Spinal cord (tissue), 10 donors: Measurements from ENCODE around the gene WDR47. TPM values are rescaled to one million over a fixed set of nuclear protein-coding genes. Genes with fewer than 3 reads are reported as not detected.
"Not testable (repeated sequence)": the region's sequence is repeated elsewhere in the genome, so short reads cannot be mapped to it uniquely, and the experiment has no call there.

ENCODE experiments used
- DNase-seq, 6 donors: peaks; one replicate each; pipeline versions ENCODE4 v3.0.0 to v3.0.0-alpha.2; 2013 to 2015; ENCODE audit warnings: low spot score in 6 of 6, low read depth in 4 of 6
- H3K27ac ChIP-seq: one replicate; pipeline ENCODE4 v1.5.1; 2013; ENCODE audit warnings: low read depth, low read length, control low read depth
- H3K27me3 ChIP-seq: one replicate; pipeline ENCODE4 v1.6.1; 2013; ENCODE audit warnings: low read length; ENCODE audit not compliant: control insufficient read depth, insufficient read depth
- H3K36me3 ChIP-seq: one replicate; pipeline ENCODE4 v1.6.1; 2013; ENCODE audit warnings: low read length; ENCODE audit not compliant: control insufficient read depth, insufficient read depth
- H3K4me1 ChIP-seq: one replicate; pipeline ENCODE4 v1.6.1; 2013; ENCODE audit warnings: low read length; ENCODE audit not compliant: control insufficient read depth, insufficient read depth
- H3K4me3 ChIP-seq: one replicate; pipeline ENCODE4 v1.5.1; 2013; ENCODE audit warnings: low read depth, low read length, control low read depth
- H3K9me3 ChIP-seq: one replicate; pipeline ENCODE4 v1.6.1; 2013; ENCODE audit warnings: low read length; ENCODE audit not compliant: control insufficient read depth, insufficient read depth
- WGBS: methylation state at CpG from one replicate; pipeline ENCODE4 v1.1.5; 2013; ENCODE audit warnings: missing lambda C conversion rate; ENCODE audit not compliant: insufficient coverage; 5-methylcytosine and 5-hydroxymethylcytosine counted together
- polyA plus RNA-seq, 2 donors: library from polyadenylated mRNA; unstranded; fragments of 120-200 nt; gene quantifications; one replicate each; pipeline ENCODE4 v1.2.1, GENCODE V29; 2013; ENCODE audit not compliant: insufficient read length in 2 of 2
- total RNA-seq, 2 donors: library from RNA; depleted of rRNA in 1 of 2; stranded (reverse); fragments of 120-200 nt in 1 of 2; fragments of >200 nt in 1 of 2; gene quantifications; one replicate each; pipeline versions ENCODE4 v1.2.3 to v1.2.4, GENCODE V29; 2013 to 2014
- donor health status: healthy.

The WDR47 gene
- total and polyA plus RNA-seq, 4 donors = 36.0 to 92.9 (median 69.5) TPM

GRCh38 chr1:109034382-109034781 is 7.5 kb downstream of the WDR47 start:
- Histone ChIP-seq H3K27ac (no peak overlapping the region), H3K27me3 (no peaks in the 10 kb centered on the region), H3K36me3 (peaks cover 3% of the 10 kb centered on the region), H3K9me3 (no peaks in the 10 kb centered on the region), H3K4me1 (peaks cover 6% of the 10 kb centered on the region), H3K4me3 (no peak overlapping the region)
- no peak for DNase-seq
- WGBS = 71% methylated on average over 1 of the region's 2 CpGs

GRCh38 chr1:109029493-109029892 is 12.4 kb downstream of the WDR47 start:
- H3K4me3 ChIP-seq, H3K27ac ChIP-seq, H3K4me1 ChIP-seq, H3K9me3 ChIP-seq, H3K36me3 ChIP-seq, H3K27me3 ChIP-seq, DNase-seq: not testable (repeated sequence)
- WGBS = no CpG with 5 or more reads among the region's 8 CpGs

GRCh38 chr1:109027841-109028240 is 14.1 kb downstream of the WDR47 start:
- Histone ChIP-seq H3K4me3 (no peak overlapping the region), H3K27me3 (no peaks in the 10 kb centered on the region), H3K9me3 (no peaks in the 10 kb centered on the region), H3K36me3 (no peaks in the 10 kb centered on the region), H3K4me1 (peaks cover 4% of the 10 kb centered on the region), H3K27ac (no peak overlapping the region)
- DNase-seq = no peak

GRCh38 chr1:109025694-109026093 is 16.2 kb downstream of the WDR47 start:
- Histone ChIP-seq H3K27me3 (no peaks in the 10 kb centered on the region), H3K27ac (no peak overlapping the region), H3K9me3 (no peaks in the 10 kb centered on the region), H3K4me1 (no peaks in the 10 kb centered on the region), H3K4me3 (no peak overlapping the region), H3K36me3 (peaks cover 6% of the 10 kb centered on the region)
- no peak for DNase-seq
- 100% methylated on average over 3 of the region's 6 CpGs for WGBS

- Histone ChIP-seq H3K9me3 (no peaks in the 10 kb centered on the region), H3K36me3 (peaks cover 6% of the 10 kb centered on the region), H3K4me1 (no peaks in the 10 kb centered on the region), H3K27ac (no peak overlapping the region), H3K4me3 (no peak overlapping the region), H3K27me3 (no peaks in the 10 kb centered on the region)
- WGBS = 100% methylated on average over 1 of the region's 2 CpGs
- DNase-seq = no peak
Measured at GRCh38 chr1:109024646-109025045, 17.3 kb downstream of the WDR47 start.

- no peaks in the 10 kb centered on the region for H3K4me1 ChIP-seq
- H3K27me3 ChIP-seq = no peaks in the 10 kb centered on the region
- no CpG with 5 or more reads among the region's 3 CpGs for WGBS
- peaks cover 3% of the 10 kb centered on the region for H3K9me3 ChIP-seq
- H3K27ac ChIP-seq = no peak overlapping the region
- no peak overlapping the region for H3K4me3 ChIP-seq
- H3K36me3 ChIP-seq = peaks cover 22% of the 10 kb centered on the region
- peak in 1 of 6 donors; percentile 48 for DNase-seq
Measured at GRCh38 chr1:109020693-109021257, 21.1 kb downstream of the WDR47 start.

GRCh38 chr1:109017719-109018118 is 24.2 kb downstream of the WDR47 start:
- not testable (repeated sequence) for H3K4me1 ChIP-seq, H3K27me3 ChIP-seq, DNase-seq, H3K27ac ChIP-seq, H3K9me3 ChIP-seq, H3K4me3 ChIP-seq
- WGBS = 87% methylated on average over 3 of the region's 6 CpGs
- H3K36me3 ChIP-seq = peaks cover 36% of the 10 kb centered on the region

GRCh38 chr1:109017134-109017533 is 24.8 kb downstream of the WDR47 start:
- WGBS = no CpG with 5 or more reads among the region's 1 CpG
- Histone ChIP-seq H3K36me3 (peaks cover 34% of the 10 kb centered on the region), H3K27ac (no peak overlapping the region), H3K9me3 (peaks cover 3% of the 10 kb centered on the region), H3K4me1 (no peaks in the 10 kb centered on the region), H3K4me3 (no peak overlapping the region), H3K27me3 (no peaks in the 10 kb centered on the region)
- no peak for DNase-seq

- H3K4me3 ChIP-seq = no peak overlapping the region
- 77% methylated on average over 3 of the region's 7 CpGs for WGBS
- no peaks in the 10 kb centered on the region for H3K27me3 ChIP-seq
- DNase-seq = peak in 2 of 6 donors; percentile 2 to 44
- peak overlapping the region; percentile 65 for H3K27ac ChIP-seq
- H3K4me1 ChIP-seq = no peaks in the 10 kb centered on the region
- peaks cover 51% of the 10 kb centered on the region for H3K36me3 ChIP-seq
- H3K9me3 ChIP-seq = no peaks in the 10 kb centered on the region
Measured at GRCh38 chr1:109011335-109011734, 30.6 kb downstream of the WDR47 start.

- DNase-seq, H3K4me1 ChIP-seq, H3K27ac ChIP-seq, H3K27me3 ChIP-seq, H3K4me3 ChIP-seq, H3K9me3 ChIP-seq: not testable (repeated sequence)
- WGBS = 92% methylated on average over 2 of the region's 3 CpGs
- H3K36me3 ChIP-seq = peaks cover 41% of the 10 kb centered on the region
Measured at GRCh38 chr1:108996622-108997021, 45.3 kb downstream of the WDR47 start.
